CD4-positive, alpha-beta T cell treated with Interleukin-12 subunit alpha and Interleukin-12 subunit beta, for 1 hour (primary cell): ENCODE data around the gene PELI2.

ENCODE experiments used
- DNase-seq: peaks from one replicate; pipeline ENCODE4 v3.0.0-alpha.2; 2020

PELI2 gene

DNA sequence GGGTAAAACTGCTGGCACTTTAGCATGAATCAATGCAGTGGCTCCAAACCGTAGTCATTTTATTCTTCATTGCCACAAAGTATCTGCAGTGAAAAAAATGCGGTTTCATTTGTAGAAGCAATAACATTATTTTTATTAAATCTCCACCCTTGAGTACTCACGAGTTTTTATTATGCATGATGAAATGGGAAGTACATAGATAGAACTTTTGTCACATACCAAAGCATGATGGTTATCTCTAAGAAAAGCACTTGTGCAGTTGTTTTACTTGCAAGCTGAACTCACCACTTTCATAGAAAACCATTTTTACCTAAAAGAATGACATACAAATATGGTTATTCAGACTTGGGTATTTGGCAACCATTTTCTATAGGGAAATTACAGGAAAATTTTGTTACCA is 90.3 kb downstream of the PELI2 start:
- DNase-seq: no peak

DNA sequence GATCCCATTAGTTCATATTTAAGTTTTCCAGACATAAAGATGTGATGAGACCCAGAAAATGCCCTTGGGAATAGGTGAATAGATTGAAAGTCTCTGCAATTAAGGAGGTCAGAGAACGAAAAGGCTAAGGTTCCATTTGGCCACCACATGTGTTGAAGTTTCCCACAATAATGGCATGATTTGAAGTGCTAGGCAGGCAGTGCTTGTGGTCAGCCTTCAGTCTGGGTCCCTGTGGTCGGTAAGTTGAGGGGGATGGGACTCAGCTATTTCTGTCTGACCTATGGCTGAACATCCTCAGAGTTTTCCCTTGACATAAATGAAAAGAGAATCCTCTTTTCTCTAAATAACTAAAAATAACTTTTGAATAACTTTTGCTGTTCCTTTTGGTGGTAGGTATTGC is 92.4 kb downstream of the PELI2 start:
- DNase-seq: no peak

DNA sequence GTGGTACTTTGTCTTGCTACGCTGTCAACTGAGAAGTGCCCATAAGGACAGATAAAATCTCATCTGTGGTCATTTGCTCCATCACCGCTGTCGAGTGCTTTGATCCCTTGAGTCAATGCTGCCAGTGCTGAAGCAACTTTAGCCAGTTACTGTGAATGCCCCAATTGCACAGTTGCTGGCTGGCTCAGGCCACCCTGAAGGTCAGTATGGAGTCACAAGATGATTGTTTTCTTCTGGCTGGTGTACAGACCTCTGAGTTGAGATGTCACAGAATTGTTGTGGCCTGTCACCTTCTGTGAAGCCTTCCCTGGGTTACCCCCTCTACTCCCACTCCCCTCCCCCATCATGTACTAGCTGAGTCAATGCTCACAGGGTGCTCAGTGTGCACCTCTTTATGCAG is 92.9 kb downstream of the PELI2 start:
- no peak for DNase-seq

DNA sequence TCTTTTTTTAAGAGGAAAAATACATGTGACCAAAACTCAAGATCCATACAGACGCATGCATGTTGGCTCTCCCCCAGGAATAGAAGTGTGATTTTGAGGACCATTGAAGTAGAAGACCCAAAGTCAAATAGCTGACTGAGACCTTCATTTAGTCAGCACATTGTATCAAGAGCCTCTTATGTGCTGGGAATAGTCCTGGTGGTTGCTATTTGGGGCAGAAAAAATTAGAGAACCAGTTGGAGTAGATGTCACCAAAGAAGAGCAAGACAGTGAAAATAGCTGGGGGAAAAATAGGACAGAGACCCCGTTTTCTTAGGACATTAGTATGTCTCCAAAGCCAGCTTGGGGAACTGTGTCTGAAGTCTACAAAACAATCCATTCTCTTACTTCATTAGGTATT is 93.6 kb downstream of the PELI2 start:
- no peak for DNase-seq

DNA sequence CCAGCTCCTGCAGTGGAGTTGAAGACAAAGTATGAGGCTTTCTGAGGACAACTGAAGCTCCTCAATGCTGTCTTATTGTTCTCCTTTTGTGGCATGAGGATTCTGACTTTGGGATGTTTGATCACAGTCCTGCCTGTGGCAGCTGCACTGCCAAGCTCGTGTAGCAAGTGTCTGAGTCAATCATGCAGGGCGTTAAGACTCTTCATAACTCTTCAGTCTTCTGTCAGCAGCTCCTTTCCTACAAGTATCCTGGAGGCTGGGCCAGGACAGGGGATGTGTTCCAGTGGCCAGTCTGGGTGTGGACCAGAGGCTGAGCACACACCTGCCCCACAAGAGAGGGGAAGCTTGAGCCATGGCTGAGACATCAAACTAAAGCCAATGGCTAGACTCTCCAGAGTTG is 94.3 kb downstream of the PELI2 start:
- no peak for DNase-seq

DNA sequence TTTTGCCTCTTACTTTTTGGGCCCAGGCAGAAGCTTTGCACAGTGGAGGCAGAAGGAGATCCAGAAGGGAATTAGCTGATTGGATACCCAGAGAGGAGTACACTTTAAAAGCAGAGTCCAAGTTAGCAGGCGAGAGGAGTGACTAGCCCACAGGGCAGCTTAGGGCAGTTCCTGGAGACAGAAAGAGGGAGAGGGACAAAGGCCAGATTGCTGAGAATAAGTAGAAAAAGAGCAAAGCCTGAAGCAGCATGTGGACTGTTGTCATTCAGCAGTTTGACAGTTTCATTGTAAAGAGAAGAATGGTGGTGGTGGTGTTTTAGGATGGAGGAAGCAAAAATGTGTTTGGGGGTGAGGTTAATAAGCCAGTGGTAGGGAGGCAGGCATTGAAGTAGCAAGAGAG is 95.1 kb downstream of the PELI2 start:
- DNase-seq: no peak

DNA sequence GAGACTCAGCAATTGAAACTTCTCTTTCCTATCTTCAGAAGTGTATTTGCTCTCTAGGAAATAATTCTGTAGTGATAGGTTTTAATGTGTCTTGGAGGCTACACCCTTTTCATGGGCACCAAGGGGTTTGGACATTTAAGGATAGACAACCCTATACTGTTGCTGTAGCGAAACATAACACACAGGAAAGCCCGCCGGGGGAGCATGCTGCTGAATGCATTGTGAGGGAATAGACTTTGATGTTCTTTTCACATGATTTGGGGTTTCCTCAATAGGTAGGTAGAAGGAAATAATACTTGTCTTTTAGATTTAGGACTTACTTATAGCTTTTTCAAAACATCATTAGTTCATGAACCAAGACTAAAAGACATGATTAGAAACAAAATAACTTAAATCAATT is 97.0 kb downstream of the PELI2 start:
- DNase-seq: no peak

DNA sequence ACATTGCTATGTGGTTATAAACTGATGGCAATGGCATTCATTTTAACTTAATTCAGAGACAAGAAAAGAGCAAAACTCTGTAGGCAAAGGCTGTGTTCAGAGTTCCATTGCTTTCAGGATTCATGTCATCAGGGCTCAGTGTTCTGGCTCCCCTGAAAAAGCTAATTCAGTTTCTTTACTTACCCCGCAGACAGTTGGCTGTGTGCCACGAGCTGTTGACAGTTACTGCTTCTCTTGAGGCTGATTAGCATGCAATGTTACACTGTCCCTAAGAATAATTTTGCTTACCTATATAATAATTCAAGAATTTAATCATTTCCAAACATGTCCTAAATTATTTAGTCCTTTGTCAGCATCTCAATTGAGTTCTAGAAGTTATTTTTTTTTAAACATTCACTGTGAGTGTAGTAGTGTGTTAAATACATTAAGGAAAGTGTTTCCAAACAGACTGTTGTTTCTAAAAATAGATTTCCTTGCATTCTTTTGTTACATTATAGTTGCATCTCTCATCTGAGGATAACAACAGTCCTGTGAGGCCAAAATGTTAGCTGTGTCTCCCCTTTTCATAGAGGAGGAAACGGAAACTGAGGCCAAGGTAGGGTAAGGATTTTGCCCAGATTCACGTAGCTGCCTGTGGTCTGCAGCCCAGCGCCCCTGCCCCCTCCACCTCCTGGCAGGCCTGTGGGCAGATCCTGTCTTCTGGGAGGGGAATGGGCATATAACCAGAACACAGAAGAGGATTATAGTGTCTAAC is 98.6 kb downstream of the PELI2 start:
- no peak for DNase-seq

DNA sequence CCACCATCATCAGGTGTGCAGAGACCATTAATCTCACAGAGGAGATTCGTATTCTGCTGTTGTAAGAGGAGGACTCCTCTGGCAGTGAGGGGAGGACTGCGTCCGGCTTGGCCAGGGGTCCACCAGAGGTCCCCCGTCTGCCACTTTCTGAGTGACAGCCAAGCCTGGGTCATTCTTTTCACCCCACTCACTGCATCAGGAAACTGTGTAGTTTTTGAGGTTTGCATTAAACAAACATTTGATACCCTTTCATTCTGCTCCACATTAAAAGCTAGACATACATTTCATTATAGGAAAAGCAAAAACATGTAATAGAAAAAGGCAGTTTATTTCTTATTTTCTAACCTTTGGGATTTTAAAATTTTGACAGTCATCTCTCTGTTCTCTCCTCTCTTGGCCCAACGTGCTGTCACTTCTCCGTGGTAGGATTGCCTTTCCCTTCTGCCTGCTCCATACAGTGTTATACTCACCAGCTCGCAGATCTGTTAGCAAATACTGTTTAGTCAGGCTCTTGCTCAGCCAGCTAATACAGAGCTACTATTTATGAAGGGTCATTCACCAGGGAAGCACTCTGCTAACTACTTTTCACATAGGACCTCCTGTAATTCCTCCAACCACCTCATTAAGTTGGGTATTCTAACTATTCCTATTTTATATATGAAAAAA is 99.3 kb downstream of the PELI2 start:
- no peak for DNase-seq

DNA sequence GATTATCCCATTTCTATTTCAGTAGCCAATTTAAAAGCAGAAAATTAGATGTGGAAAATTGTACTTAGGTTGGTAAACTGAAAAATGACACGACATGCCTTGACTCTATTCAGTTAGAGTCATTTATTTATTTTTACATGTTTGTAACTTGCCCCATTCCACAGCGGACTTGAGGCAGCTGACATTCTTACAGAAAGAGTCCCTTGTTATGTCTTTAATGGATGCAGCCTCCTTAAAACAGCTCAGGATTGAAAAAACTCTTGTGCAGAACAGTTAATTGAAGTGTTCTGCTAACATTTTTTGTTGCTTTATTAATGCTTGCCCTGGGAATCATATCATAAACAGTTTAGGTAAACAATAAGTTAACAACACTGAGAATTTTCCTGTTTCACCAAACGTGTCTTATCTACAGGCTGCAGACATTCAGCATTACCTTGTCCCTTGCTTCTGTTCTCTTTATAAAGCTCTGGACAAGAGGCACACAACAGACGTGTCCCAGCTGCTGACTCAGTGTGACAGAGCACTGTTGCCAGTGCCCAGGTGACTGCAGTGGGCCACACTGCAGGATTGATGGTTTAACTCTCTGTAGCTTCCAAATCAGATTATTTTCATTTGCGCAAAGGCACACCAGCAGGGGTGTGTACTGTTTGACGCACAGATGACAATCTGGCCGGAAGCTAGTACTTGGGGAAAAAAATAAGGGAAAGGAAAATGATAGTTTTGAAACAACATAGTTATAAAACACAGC is 101.6 kb downstream of the PELI2 start:
- no peak for DNase-seq

DNA sequence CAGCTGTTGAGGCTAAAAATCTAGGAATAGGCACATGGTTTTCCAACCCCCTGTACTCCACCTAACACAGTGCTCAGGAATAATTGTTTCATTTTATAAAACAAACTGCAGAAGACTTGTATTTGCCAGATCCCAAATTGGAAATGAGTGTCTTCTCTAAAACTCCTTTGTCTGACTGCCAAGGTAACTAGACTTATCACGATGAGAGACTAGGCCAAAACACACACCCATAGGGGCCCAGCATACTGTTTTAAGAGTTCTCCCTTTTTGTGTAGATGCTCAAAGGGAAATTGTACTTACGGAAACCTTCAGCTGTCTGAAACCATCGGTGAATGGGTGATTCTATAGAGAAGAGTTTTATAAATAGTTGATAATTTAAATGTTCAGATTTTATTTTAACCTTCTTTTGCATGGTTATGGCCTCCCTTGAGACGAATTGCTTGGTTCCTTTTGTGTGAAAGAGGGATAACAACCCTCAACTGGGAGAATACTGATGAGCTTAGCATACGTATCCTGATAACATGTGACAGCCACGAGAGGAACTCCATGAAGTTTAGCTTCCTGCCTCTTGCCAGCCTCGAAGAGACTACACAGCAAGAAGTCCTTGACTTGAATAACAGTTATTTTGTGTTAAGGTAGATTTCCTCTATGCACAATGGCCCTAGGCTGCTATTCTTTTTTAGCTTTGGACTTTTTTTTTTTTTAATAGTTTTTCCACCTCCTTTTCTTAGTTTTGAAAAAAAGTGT is 103.3 kb downstream of the PELI2 start:
- DNase-seq: no peak

DNA sequence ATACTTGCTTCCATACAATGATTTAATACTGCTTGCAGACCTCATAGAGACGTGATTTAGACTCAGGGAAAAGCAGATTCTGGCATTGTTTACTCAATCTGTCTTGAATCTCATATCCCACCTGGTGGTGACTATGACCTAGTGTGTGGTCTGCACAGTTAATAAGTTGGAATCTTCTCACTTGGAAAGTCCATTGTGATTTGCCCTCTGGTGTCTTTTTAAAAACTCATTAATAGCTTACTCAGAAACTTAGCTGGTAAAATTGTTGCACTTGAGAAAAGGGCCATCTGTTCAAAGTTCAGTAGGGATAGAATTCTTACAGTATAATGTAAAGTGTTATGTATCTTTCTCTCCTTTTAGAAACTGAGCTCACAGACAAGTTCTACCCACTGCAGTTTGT is 106.0 kb downstream of the PELI2 start:
- no peak for DNase-seq

DNA sequence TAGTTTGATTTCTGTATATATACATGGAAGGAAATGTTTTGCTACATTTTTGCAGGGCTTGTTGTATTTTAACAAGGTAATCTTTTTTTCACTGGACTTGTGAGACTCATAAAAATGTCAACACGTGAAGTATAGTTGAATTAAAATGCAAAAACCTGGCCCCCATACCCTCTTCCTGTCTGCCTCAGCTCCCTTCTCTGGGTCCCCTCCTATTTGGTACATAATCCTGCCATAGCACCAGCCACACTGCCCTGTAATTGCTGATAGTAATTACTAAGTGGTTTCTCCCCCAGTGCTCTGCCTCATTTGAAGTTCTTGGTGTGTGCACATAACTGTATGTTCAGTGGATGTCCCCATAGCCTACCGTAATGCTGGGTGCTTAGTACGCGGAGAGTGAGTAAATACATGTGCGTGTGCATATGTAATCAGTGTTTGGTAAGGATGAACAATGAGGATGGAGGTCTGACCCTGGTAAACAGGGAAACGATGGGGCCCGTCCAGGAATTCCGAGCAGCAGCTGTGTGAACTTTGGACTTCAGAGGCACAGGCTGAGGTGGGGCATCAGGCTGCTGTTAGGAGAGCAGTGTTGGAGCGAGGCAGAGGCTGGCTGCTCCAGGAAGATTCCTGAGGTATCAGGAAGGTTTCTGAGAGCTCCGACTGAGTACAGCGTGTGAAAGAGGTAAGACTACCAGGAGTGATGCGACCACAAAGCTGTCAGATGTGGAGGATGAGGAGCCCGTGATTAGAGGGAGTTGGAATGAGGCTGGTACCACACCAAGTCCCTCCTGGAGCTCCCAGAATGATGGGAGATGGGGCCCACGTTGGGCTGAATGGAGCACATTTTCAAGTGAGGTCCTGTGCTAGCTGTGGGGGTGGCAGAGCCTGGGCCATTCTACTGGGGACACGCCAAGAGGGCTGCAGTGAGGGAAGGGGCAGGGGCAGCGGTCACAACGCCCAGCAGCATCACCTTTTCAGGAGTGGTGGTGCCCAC is 106.8 kb downstream of the PELI2 start:
- no peak for DNase-seq

DNA sequence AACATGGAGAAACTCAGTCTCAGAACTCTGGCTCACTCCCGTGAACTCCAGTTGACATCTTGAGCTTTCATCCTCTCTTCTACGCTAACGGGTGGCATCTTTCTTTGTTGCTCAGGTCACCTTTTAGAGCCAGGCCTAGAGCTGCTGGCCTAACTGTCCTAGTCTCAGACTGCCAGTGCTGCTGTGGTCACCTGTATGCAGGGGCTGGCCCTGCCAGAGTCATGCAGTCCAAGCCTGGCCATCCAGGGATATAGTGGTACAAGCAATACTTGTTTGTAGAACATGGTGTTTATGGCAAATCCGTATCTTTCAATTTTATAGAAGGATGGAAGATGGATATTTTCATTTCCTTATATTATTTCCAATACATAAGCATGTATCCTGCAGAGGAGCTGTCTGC is 117.2 kb downstream of the PELI2 start:
- DNase-seq: no peak

DNA sequence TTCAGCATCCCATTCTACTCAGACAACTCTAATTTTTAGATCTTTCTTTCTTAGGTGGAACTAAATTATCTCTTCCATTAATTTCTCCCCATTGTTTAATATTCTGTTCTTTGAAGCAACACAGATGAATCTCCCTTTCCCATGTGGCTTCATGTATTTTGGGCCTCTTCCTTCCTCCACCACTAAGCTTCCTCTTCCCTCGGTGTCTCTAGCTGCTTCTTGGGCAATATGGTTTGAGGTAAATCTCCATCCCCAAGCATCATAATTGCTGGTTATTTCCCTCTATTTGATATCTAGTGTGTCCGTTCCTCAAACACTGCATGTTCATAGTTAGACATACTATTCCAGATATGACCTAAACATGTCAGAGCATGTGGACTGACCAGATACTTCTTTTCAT is 119.2 kb downstream of the PELI2 start:
- no peak for DNase-seq

DNA sequence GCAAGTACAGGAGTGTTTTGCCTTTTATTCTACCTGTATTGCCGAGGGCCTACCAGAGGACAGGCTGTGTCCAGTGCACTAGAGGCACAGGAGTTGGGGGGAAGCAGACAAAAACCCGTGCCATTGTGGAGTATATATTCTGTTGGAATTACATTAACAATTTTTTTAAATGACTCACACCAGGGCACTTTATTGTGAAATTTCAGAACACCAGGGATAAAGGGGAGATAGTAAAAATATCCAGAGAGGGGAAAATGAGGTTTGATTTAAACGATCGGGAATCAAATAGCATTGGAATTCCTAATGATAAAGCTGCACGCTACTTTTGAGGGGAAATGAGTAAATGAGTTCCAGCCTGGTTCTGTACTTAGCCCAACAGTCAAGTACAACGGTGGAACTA is 123.2 kb downstream of the PELI2 start:
- DNase-seq: no peak

DNA sequence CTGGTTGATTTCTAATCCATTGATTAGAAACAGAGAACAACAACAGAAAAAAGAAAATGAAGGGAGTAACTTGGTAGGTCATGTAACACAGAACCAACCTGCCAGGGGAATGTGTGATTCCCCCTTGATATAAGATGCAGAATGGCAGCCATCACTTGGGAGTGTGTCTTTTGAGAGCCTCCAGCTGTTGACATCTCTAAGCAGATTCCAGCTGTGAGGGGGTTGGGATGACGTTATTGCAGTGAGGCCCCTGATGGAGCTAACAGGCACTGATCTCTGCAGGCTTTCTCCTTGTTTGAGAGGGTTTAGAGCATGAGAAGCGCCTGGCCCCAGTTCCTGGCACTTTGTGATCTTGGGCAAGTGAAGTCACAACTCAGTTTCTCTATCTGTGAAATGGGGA is 124.9 kb downstream of the PELI2 start:
- no peak for DNase-seq

DNA sequence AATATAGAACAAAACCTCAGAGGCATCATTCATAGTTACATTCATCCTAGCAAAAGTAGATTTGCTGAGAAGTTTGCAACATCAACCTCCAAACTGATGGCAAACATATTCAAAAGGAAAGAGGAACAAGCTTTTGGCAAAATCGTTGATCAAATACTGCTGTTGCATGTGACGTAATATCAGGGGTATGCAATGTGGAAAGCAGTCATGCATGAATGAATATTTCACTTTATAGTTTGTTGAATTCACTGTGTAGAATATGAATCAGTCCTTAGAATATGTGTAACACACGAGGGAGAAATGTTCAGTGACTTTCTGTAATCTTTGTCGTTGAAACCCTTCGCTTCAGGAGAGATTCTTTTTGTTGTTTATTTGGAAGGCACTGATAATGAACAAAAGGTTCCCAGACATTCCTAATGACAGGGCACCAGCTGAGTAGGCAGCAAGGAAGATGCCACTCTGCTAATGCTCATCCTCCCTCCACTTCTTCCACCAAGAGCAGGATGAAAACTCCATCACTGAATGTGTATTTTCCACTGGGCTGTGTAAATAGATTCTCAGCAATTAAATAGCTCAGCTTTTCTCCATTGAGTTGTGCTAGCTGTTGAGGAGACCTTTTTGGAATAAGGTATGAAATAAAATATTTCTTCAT is 126.1 kb downstream of the PELI2 start:
- no peak for DNase-seq

DNA sequence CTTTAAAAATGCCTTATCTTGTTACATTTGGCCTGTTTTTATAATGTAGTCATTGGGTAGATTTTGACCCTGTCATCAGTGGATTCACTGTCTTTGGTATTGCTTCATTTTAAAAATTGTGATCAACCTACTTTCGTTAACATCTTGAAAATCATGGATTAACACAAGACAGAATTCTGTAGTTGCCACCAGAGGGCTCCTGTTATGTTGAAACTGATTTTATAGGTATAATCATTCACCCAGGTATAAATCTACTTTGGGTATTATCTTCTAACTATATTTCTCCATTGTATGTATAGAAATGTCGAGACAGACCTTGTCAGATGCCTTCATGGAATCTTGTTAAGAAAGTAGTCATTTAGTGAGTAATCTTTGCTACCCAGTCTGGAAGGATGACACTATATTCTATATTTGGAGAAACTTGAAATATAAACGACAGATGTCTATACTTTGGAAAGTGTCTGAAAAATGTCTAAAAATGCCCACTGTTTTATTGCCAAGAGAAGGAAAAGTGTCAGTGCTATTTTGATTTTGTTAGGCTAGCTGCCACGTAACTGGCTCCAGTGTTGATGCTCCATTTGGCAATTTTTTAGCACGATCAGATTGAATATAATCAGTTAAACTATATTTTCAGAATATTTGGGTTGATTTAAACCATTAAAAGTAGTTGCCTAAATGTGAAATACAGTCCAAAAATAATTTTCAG is 129.4 kb downstream of the PELI2 start:
- no peak for DNase-seq

DNA sequence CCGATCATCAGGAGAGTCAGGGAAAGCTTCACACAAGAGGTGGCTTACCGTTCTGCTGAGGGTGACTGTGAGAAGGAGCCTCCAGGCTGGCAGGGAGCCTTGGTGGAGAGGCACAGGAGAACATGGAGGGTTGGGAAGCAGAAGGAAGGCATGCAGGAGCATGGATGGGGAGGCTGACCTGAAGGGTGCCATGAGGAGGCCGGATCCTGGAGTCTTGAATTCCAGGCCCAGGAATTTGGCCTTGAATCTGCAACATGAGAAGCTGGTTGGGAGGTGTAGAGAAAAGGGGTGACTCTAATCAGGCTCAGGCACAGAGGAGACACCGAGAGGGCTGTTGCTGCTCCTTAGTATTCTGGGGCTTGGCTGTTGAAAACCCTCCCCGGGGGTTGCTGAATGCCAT is 130.2 kb downstream of the PELI2 start:
- DNase-seq: no peak

DNA sequence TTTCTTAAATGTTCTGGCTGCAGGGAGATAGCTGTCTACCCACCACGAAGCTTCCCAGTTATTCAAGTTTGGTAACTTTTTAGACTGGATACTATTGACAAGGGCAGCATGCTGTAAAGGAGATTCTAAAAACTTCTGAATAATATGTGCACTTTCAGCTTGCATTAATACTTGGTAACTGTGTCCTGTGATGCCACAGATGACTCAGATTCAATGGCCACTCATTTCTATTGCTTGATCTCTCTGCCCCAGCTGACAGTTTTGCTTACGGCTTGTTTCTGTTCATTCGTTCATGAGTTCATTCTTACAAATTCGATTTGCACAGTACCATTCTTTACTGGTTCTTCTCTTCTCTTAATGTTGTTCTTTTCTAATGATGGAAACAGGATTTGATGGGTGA is 142.8 kb downstream of the PELI2 start:
- no peak for DNase-seq
